ENCODE measurements around the gene PLIN3. TPM values are rescaled to one million over a fixed set of nuclear protein-coding genes. Genes with fewer than 3 reads are reported as not detected.

PLIN3 gene
- total and polyA plus RNA-seq, 2 of the 8 experiments (the other 6 are each of a cell fraction or from before 2014, with no cell fraction given) = 60.7 to 61.5 TPM

DNA sequence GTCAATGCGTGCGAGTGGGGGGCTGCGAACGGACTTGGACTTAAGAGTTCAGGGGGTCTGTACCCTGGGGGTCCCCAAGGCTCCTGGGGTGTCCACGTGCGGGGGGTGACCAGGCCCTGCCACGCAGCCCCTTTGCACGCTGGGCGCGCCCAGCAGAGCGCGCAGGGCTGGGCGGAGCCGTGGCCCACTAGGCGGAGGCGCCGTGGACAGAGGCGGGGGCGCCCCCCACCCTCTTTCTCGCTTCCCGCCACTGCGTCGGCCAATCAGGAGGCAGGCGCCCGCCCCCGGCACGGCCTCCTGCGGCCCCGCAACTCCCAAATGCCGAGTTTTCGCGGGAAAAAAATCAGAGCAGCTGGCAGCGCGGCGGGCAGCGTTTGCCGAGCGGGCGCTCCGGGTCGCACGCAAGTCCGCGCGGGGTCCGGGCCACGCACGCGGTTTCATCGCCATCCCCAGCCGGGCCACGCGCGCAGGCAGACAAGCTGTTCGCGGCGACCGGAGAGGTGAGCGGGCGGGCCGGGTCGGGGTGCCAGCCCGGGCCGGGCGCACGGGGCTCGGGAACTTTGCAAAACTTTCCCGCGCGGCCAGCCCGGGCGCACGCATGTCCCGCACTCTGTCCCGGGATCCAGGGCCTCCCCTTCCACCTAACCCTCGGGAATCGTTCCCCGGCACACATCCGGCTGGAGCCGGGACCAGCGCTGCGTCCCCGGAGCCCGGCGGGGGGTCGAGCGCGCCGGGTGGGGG, 41.9 kb upstream of the PLIN3 start, which contains the start of gene UHRF1 (continued):
- peak; percentile 61 for TF ChIP-seq PHF8 (conservative IDR thresholded peaks at IDR 0.05; ENCODE audit: low read depth, low read length)
